Heart left ventricle (tissue), 16 donors: ENCODE measurements around the gene IFT172. TPM values are rescaled to one million over a fixed set of nuclear protein-coding genes. Genes with fewer than 3 reads are reported as not detected.

ENCODE experiments used
- ATAC-seq, 4 donors: fragments of 200-7000 bp; cut with Tn5 transposase; one replicate each; pipeline ENCODE4 v1.9.1; 2020 to 2022; ENCODE audit warnings: moderate library complexity in 4 of 4, mild to moderate bottlenecking in 3 of 4, moderate number of reproducible peaks in 1 of 4
- DNase-seq, 5 donors: peaks; one replicate each; pipeline ENCODE4 v3.0.0-alpha.2; 2020
- H3K27ac ChIP-seq, 12 donors: fragments of 200-600 bp; sonication (generic) in 4 of 12; one replicate each; pipeline versions ENCODE4 v1.5.0 to v1.8.0; 2016 to 2022; ENCODE audit warnings: mild to moderate bottlenecking in 2 of 12
- H3K27me3 ChIP-seq, 9 donors: fragments of 200-600 bp; sonication (generic) in 2 of 9; one replicate each; pipeline versions ENCODE4 v1.5.1 to v1.8.0; 2016 to 2022; ENCODE audit warnings: mild to moderate bottlenecking in 3 of 9
- H3K36me3 ChIP-seq, 9 donors: fragments of 200-600 bp; sonication (generic) in 2 of 9; one replicate each; pipeline versions ENCODE4 v1.5.0 to v1.8.0; 2018 to 2022; ENCODE audit warnings: mild to moderate bottlenecking in 2 of 9
- H3K4me1 ChIP-seq, 12 donors: fragments of 200-600 bp; sonication (generic) in 4 of 12; one replicate each; pipeline versions ENCODE4 v1.5.0 to v1.8.0; 2016 to 2022; ENCODE audit warnings: mild to moderate bottlenecking in 3 of 12
- H3K4me3 ChIP-seq, 12 donors: fragments of 200-600 bp; sonication (generic) in 4 of 12; one replicate each; pipeline versions ENCODE4 v1.5.0 to v1.8.0; 2017 to 2022; ENCODE audit warnings: mild to moderate bottlenecking in 9 of 12, moderate library complexity in 4 of 12
- H3K9me3 ChIP-seq, 12 donors: fragments of 200-600 bp; sonication (generic) in 4 of 12; one replicate each; pipeline versions ENCODE4 v1.5.0 to v1.8.0; 2016 to 2022; ENCODE audit warnings: mild to moderate bottlenecking in 1 of 12
- CTCF ChIP-seq, 12 donors: fragments of 200-600 bp; sonication (generic) in 4 of 12; IDR thresholded peaks; one replicate each; pipeline versions ENCODE4 v1.5.0 to v1.8.0; 2018 to 2022; ENCODE audit warnings: antibody characterized with exemption in 12 of 12, mild to moderate bottlenecking in 5 of 12
- POLR2A ChIP-seq, 2 donors: fragments of 450-650 bp; IDR thresholded peaks; one replicate each; pipeline ENCODE4 v1.6.1; 2017; ENCODE audit warnings: antibody characterized with exemption in 2 of 2, mild to moderate bottlenecking in 2 of 2, moderate library complexity in 2 of 2
- whole genome bisulfite sequencing, 4 donors: extraction: QIAGEN DNeasy Blood & Tissue Kit in 2 of 4; methylation state at CpG; one replicate each; pipeline versions ENCODE4 v1.1.5 to v1.1.7; 2013 to 2018; 5-methylcytosine and 5-hydroxymethylcytosine counted together
- intact Hi-C, 10 donors: fragments of 100-400 bp; cut with DNase I; formaldehyde crosslinking; loops; one replicate each; pipeline versions ENCODE4 v1.11.1 to v1.14.2; 2022
- polyA plus RNA-seq, 2 donors: library from polyadenylated mRNA; stranded (reverse); fragments of 200-250 nt; gene quantifications; one replicate each; pipeline ENCODE4 v1.2.3, GENCODE V29; 2013
- total RNA-seq, 9 donors: library from RNA; depleted of rRNA in 2 of 9; stranded (reverse); fragments of >200 nt in 2 of 9; fragmentation: NEBNext Ultra II Directional in 3 of 9; extraction: Animal tissue kit (Norgen Biotek cat#: 25700) in 3 of 9; gene quantifications; one replicate each; pipeline versions ENCODE4 v1.1.0 to v1.2.4, GENCODE V29; 2016 to 2023
- donor health status: ischemic (EF 13 %, LVEDD 7.1; RV severe dilation, severe dysfunction).
- donor health status: healthy with polysubstance abuse.
- donor health status: DM: no; HTN: yes; CAD: no.
- donor health status: DM: no; HTN: no; CAD: no.
- donor health status: ischemic (EF 25% LVEDD 6.9; RV normal size, moderate dysfunction).
- donor health status: ischemic (EF 25% LVEDD 5.7; RV mildly dilated, moderate dysfunction).
- donor health status: healthy.
- donor health status: DM: yes; HTN: yes; CAD: no.
- donor health status: ischemic (EF 35%, LVEDD 5.7; RV mildly dilated, moderate dysfunction).
- donor health status: nonischemic (EF 11% LVEDD 7.7; RV severe dilation, severe dysfunction).
- donor health status: DM: yes; HTN: yes; CAD: no.
- donor health status: PGD.
- donor health status: ischemic (EF 29% LVEDD 5.4; RV normal size, mild dysfunction).
- donor health status: nonischemic (EF 23%, LVEDD 6.1; RV moderate dilation, normal function).

Gene IFT172
- total and polyA plus RNA-seq, 11 donors, result 11.9 to 27.2 (median 17.4) TPM

GRCh38 chr2:27412419-27413152 lies 77.0 kb downstream of the IFT172 start:
- DNase-seq (no peak), ATAC-seq (no peak)
- WGBS, 4 donors, result 86 to 87% (median 87%) methylated on average over 9 of the region's 9 CpGs
- Histone ChIP-seq H3K9me3 (no peaks in the 10 kb centered on the region), H3K4me3 (no peak overlapping the region), H3K4me1 (peaks cover 0 to 20% (median 16%) of the 10 kb centered on the region in 12 donors), H3K27ac (no peak overlapping the region), H3K27me3 (no peaks in the 10 kb centered on the region), H3K36me3 (peaks cover 0 to 1% (median 0%) of the 10 kb centered on the region in 9 donors)
- no peak for TF ChIP-seq CTCF (IDR thresholded peaks at IDR 0.05)
- no peak for TF ChIP-seq POLR2A (IDR thresholded peaks at IDR 0.05)
- intact Hi-C loops, result no loop called here

DNA sequence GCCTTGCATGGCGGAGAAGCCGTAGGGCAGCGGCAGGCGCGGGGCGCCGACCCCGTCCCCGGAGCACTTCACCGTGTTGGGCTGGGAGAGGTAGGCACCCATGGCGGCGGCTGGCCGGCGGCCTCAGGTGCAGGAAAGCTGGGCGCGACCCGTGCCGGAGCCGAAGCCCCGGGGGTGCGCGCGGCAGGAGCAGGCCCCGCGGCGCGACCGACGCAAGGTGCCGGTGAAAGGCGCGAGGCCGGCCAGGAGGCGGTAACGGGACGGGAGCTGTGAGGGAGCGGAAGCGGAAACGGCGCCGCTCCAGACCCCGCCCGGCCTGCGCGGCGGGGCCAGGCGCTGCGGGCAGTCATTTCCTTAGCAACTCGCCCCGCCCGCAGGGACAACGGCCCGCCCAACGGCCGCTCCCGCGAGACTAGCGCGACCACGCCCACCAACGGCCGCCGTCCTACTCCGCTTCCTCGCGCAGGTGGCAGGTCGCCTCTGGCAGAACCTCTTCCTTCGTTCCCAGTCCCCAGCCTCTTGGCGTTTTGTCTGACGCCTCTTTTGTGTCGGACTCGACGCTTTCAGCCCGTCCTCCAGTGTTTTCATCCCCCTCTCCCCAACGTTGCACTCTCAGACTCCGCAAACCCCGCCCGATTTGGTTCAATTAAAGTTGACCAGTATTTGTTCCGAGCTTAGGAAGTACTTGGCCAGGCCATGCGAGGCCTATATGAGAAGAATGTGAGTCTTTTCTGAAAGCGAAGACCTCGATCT lies 80.0 kb downstream of the IFT172 start, which contains the start of gene PPM1G:
TSS of gene PPM1G (minus strand) at position 271 of the 753 bp plus-strand sequence. CDS start at position 102, 169 bp downstream.
- Histone ChIP-seq H3K36me3 (peaks cover 0 to 16% (median 5%) of the 10 kb centered on the region in 9 donors), H3K9me3 (no peaks in the 10 kb centered on the region), H3K4me1 (peaks cover 0 to 33% (median 20%) of the 10 kb centered on the region in 12 donors), H3K27ac (peak within 1 kb of the TSS; percentile 11 to 96 (median 90)), H3K27me3 (no peaks in the 10 kb centered on the region), H3K4me3 (peak within 1 kb of the TSS; percentile 69 to 100 (median 98))
- TF ChIP-seq POLR2A (IDR thresholded peaks at IDR 0.05) (peak in 1 of 2 donors; percentile 72), CTCF (IDR thresholded peaks at IDR 0.05) (peak in 1 of 12 donors; percentile 13)
- ATAC-seq (peak; percentile 99 to 100 (median 100)), DNase-seq (peak; percentile 95 to 98 (median 96))
- 1% methylated on average over 23 to 82 of the region's 82 CpGs for WGBS, 4 donors
- intact Hi-C loops, result loop anchor here in 8 of 10 donors (1.0 to 2.0 kb wide), 3 partner anchors 19 to 53 kb away; partner anchors contain the start of genes NRBP1 (in 8 of the 8) and GTF3C2 (in 1 of the 8)

GRCh38 chr2:27408601-27409320 lies 80.8 kb downstream of the IFT172 start:
- TF ChIP-seq CTCF (IDR thresholded peaks at IDR 0.05) (no peak), POLR2A (IDR thresholded peaks at IDR 0.05) (no peak)
- no peaks in the 10 kb centered on the region for H3K9me3 ChIP-seq
- WGBS, 4 donors, result 0 to 1% (median 1%) methylated on average over 19 to 33 of the region's 33 CpGs
- H3K4me3 ChIP-seq, result peak overlapping the region; percentile 69 to 100 (median 98)
- no peaks in the 10 kb centered on the region for H3K27me3 ChIP-seq
- intact Hi-C loops, result loop anchor here in 7 of 10 donors (1.0 to 2.0 kb wide), 3 partner anchors 20 to 52 kb away; partner anchors contain the start of genes NRBP1 (in 7 of the 7) and GTF3C2 (in 1 of the 7)
- H3K27ac ChIP-seq, result peak overlapping the region; percentile 11 to 96 (median 90)
- peaks cover 0 to 33% (median 20%) of the 10 kb centered on the region in 12 donors for H3K4me1 ChIP-seq
- peak in 2 of 4 donors; percentile 46 to 58 for ATAC-seq
- H3K36me3 ChIP-seq, result peaks cover 0 to 16% (median 5%) of the 10 kb centered on the region in 9 donors
- DNase-seq, result peak in 3 of 5 donors; percentile 29 to 62 (median 43)
